Heart left ventricle (tissue), 13 donors: ENCODE results near the gene WWOX.

Source experiments
- POLR2A ChIP-seq, 2 donors: fragments of 450-650 bp; IDR thresholded peaks; one replicate each; pipeline ENCODE4 v1.6.1; 2017; ENCODE audit warnings: antibody characterized with exemption in 2 of 2, mild to moderate bottlenecking in 2 of 2, moderate library complexity in 2 of 2
- TF ChIP-seq, protein P1 (sequence below), 12 donors: fragments of 200-600 bp; sonication (generic) in 4 of 12; IDR thresholded peaks; one replicate each; pipeline versions ENCODE4 v1.5.0 to v1.8.0; 2018 to 2022; ENCODE audit warnings: antibody characterized with exemption in 12 of 12, mild to moderate bottlenecking in 5 of 12
- donor health status: ischemic (EF 13 %, LVEDD 7.1; RV severe dilation, severe dysfunction).
- donor health status: DM: no; HTN: yes; CAD: no.
- donor health status: DM: no; HTN: no; CAD: no.
- donor health status: ischemic (EF 25% LVEDD 6.9; RV normal size, moderate dysfunction).
- donor health status: ischemic (EF 25% LVEDD 5.7; RV mildly dilated, moderate dysfunction).
- donor health status: ischemic (EF 35%, LVEDD 5.7; RV mildly dilated, moderate dysfunction).
- donor health status: nonischemic (EF 11% LVEDD 7.7; RV severe dilation, severe dysfunction).
- donor health status: DM: yes; HTN: yes; CAD: no.
- donor health status: PGD.
- donor health status: ischemic (EF 29% LVEDD 5.4; RV normal size, mild dysfunction).
- donor health status: nonischemic (EF 23%, LVEDD 6.1; RV moderate dilation, normal function).

GRCh38 chr16:78415013-78415412, 315.6 kb downstream of the WWOX start:
- TF ChIP-seq, protein P1, sequence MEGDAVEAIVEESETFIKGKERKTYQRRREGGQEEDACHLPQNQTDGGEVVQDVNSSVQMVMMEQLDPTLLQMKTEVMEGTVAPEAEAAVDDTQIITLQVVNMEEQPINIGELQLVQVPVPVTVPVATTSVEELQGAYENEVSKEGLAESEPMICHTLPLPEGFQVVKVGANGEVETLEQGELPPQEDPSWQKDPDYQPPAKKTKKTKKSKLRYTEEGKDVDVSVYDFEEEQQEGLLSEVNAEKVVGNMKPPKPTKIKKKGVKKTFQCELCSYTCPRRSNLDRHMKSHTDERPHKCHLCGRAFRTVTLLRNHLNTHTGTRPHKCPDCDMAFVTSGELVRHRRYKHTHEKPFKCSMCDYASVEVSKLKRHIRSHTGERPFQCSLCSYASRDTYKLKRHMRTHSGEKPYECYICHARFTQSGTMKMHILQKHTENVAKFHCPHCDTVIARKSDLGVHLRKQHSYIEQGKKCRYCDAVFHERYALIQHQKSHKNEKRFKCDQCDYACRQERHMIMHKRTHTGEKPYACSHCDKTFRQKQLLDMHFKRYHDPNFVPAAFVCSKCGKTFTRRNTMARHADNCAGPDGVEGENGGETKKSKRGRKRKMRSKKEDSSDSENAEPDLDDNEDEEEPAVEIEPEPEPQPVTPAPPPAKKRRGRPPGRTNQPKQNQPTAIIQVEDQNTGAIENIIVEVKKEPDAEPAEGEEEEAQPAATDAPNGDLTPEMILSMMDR (IDR thresholded peaks at IDR 0.05), result no peak
- TF ChIP-seq POLR2A (IDR thresholded peaks at IDR 0.05), result no peak
